IMR-90 (cell line): ENCODE results near the gene PGPEP1. TPM values are rescaled to one million over a fixed set of nuclear protein-coding genes. Genes with fewer than 3 reads are reported as not detected.

ENCODE experiments used
- ATAC-seq: fragments of 200-7000 bp; cut with Tn5 transposase; 2 replicates; pipeline ENCODE4 v1.9.1; 2020; ENCODE audit warnings: low read depth, mild to moderate bottlenecking, moderate library complexity
- BruUV-seq: library from RNA; stranded (reverse); fragments of 400-500 nt; replicated peaks from 2 replicates; lab custom pipeline; 2021; lab: Mats Ljungman, UMichigan
- CTCF ChIA-PET: fragments of 300-600 bp; formaldehyde crosslinking; extraction: SDS; loops from one replicate; lab custom pipeline; 2021; ENCODE audit warnings: antibody characterized with exemption; lab: Yijun Ruan, JAX
- POLR2A ChIA-PET: fragments of 300-600 bp; sonication (Branson Sonifier 250); formaldehyde crosslinking; loops from one replicate; lab custom pipeline; 2022; ENCODE audit warnings: antibody characterized with exemption; ENCODE audit not compliant: unreplicated experiment; lab: Charles Lee
- DNase-seq: peaks from one replicate; pipeline ENCODE4 v3.0.0; 2013
- H2AFZ ChIP-seq: replicated peaks from 2 replicates; pipeline ENCODE3; 2013; ENCODE audit warnings: low read length, mild to moderate bottlenecking; ENCODE audit not compliant: poor library complexity
- H2AK5ac ChIP-seq: 2 replicates; pipeline ENCODE4 v1.6.1; 2013; ENCODE audit warnings: low read depth, low read length, inconsistent platforms
- H2AK9ac ChIP-seq: replicated peaks from 2 replicates; pipeline ENCODE3; 2013; ENCODE audit warnings: mild to moderate bottlenecking, low read depth, low read length, moderate library complexity; ENCODE audit not compliant: poor library complexity
- H2BK120ac ChIP-seq: 2 replicates; pipeline ENCODE4 v1.6.1; 2013; ENCODE audit warnings: low read depth, low read length, inconsistent platforms
- H2BK15ac ChIP-seq: 3 replicates; pipeline ENCODE4 v1.6.1; 2013; ENCODE audit warnings: low read depth, low read length, inconsistent platforms
- H2BK20ac ChIP-seq: 2 replicates; pipeline ENCODE4 v1.6.1; 2013; ENCODE audit warnings: low read depth, mild to moderate bottlenecking, inconsistent platforms, low read length, moderate library complexity
- H2BK5ac ChIP-seq: 2 replicates; pipeline ENCODE4 v1.6.1; 2013; ENCODE audit warnings: mild to moderate bottlenecking, low read depth, low read length, inconsistent platforms; ENCODE audit not compliant: poor library complexity, severe bottlenecking
- H3K14ac ChIP-seq: replicated peaks from 2 replicates; pipeline ENCODE4 v1.6.1; 2013; ENCODE audit warnings: low read depth, low read length, inconsistent platforms
- H3K18ac ChIP-seq: 2 replicates; pipeline ENCODE4 v1.6.1; 2013; ENCODE audit warnings: low read depth, low read length, control low read depth
- H3K23ac ChIP-seq: 2 replicates; pipeline ENCODE4 v1.6.1; 2013; ENCODE audit warnings: low read depth, low read length, inconsistent platforms
- H3K27ac ChIP-seq: 2 replicates; pipeline ENCODE4 v1.5.1; 2013; ENCODE audit warnings: mild to moderate bottlenecking, control low read depth, low read length; ENCODE audit not compliant: insufficient read depth
- H3K27me3 ChIP-seq: 2 replicates; pipeline ENCODE4 v1.6.1; 2013; ENCODE audit warnings: low read length; ENCODE audit not compliant: control insufficient read depth, insufficient read depth
- H3K36me3 ChIP-seq: 2 replicates; pipeline ENCODE4 v1.6.1; 2013; ENCODE audit warnings: low read length, mixed read lengths; ENCODE audit not compliant: control insufficient read depth, insufficient read depth
- H3K4ac ChIP-seq: 2 replicates; pipeline ENCODE4 v1.6.1; 2013; ENCODE audit warnings: low read depth, low read length, inconsistent platforms
- H3K4me1 ChIP-seq: 2 replicates; pipeline ENCODE4 v1.6.1; 2013; ENCODE audit warnings: low read length, mixed read lengths; ENCODE audit not compliant: control insufficient read depth, insufficient read depth
- H3K4me2 ChIP-seq: 2 replicates; pipeline ENCODE4 v1.6.1; 2013; ENCODE audit warnings: low read depth, mild to moderate bottlenecking, control low read depth, low read length, moderate library complexity
- H3K4me3 ChIP-seq: 2 replicates; pipeline ENCODE4 v1.5.1; 2013; ENCODE audit warnings: low read depth, mild to moderate bottlenecking, control low read depth, low read length, moderate library complexity; ENCODE audit not compliant: insufficient read depth
- H3K56ac ChIP-seq: 2 replicates; pipeline ENCODE4 v1.6.1; 2013; ENCODE audit warnings: low read length, inconsistent platforms; ENCODE audit not compliant: insufficient read depth; ENCODE audit errors: extremely low read depth
- H3K79me1 ChIP-seq, 2 experiments: 2 replicates each; pipeline ENCODE4 v1.6.1; 2013; ENCODE audit warnings: low read length in 2 of 2, inconsistent platforms in 1 of 2, low read depth in 1 of 2
- H3K9ac ChIP-seq: 2 replicates; pipeline ENCODE4 v1.6.1; 2013; ENCODE audit warnings: low read depth, low read length, control low read depth
- H3K9me1 ChIP-seq: 2 replicates; pipeline ENCODE4 v1.6.1; 2013; ENCODE audit warnings: low read length, inconsistent platforms; ENCODE audit not compliant: insufficient read depth
- H3K9me3 ChIP-seq: 2 replicates; pipeline ENCODE4 v1.6.1; 2013; ENCODE audit warnings: low read length; ENCODE audit not compliant: control insufficient read depth, insufficient read depth
- H4K20me1 ChIP-seq: 2 replicates; pipeline ENCODE4 v1.6.1; 2013; ENCODE audit warnings: low read length, inconsistent platforms; ENCODE audit not compliant: insufficient read depth
- H4K5ac ChIP-seq: 2 replicates; pipeline ENCODE4 v1.6.1; 2013; ENCODE audit warnings: mild to moderate bottlenecking, low read depth, low read length, control low read depth
- H4K8ac ChIP-seq, 2 experiments: 2 replicates each; pipeline ENCODE4 v1.6.1; 2013; ENCODE audit warnings: low read depth in 2 of 2, low read length in 2 of 2, control low read depth in 1 of 2, inconsistent platforms in 1 of 2
- H4K91ac ChIP-seq: 2 replicates; pipeline ENCODE4 v1.6.1; 2013; ENCODE audit warnings: low read depth, low read length, inconsistent platforms; ENCODE audit not compliant: insufficient read depth
- BHLHE40 ChIP-seq: fragments of 150-350 bp; IDR thresholded peaks from 2 replicates; pipeline ENCODE4 v1.6.1; 2016; ENCODE audit warnings: mild to moderate bottlenecking, low read depth, low read length
- CEBPB ChIP-seq: IDR thresholded peaks from 2 replicates; pipeline ENCODE4 v1.6.1; 2012; ENCODE audit warnings: low read depth, low read length, improper control_type of control experiment
- CHD1 ChIP-seq: IDR thresholded peaks from 2 replicates; pipeline ENCODE4 v1.6.1; 2012; ENCODE audit warnings: low read depth, low read length, improper control_type of control experiment
- CTCF ChIP-seq: conservative IDR thresholded peaks from 2 replicates; pipeline ENCODE4 v1.5.1; 2012; ENCODE audit warnings: mild to moderate bottlenecking, low read depth, low read length, improper control_type of control experiment
- ELK1 ChIP-seq: fragments of 150-350 bp; IDR thresholded peaks from 2 replicates; pipeline ENCODE4 v1.6.1; 2016; ENCODE audit warnings: low read depth, mild to moderate bottlenecking, low read length, moderate library complexity, borderline replicate concordance
- FOS ChIP-seq: fragments of 150-350 bp; IDR thresholded peaks from 2 replicates; pipeline ENCODE4 v1.6.1; 2016; ENCODE audit warnings: low read depth, low read length
- MAFK ChIP-seq: IDR thresholded peaks from 2 replicates; pipeline ENCODE4 v1.6.1; 2012; ENCODE audit warnings: low read depth, low read length, improper control_type of control experiment
- MAZ ChIP-seq: IDR thresholded peaks from 2 replicates; pipeline ENCODE4 v1.6.1; 2012; ENCODE audit warnings: low read depth, mild to moderate bottlenecking, low read length, improper control_type of control experiment, moderate library complexity, borderline replicate concordance
- MXI1 ChIP-seq: IDR thresholded peaks from 2 replicates; pipeline ENCODE4 v1.6.1; 2012; ENCODE audit warnings: low read depth, mild to moderate bottlenecking, low read length, moderate library complexity, borderline replicate concordance
- NFE2L2 ChIP-seq: fragments of 150-350 bp; IDR thresholded peaks from 2 replicates; pipeline ENCODE4 v1.6.1; 2016; ENCODE audit warnings: low read depth, mild to moderate bottlenecking, low read length
- POLR2A ChIP-seq: IDR thresholded peaks from 2 replicates; pipeline ENCODE4 v1.6.1; 2012; ENCODE audit warnings: mild to moderate bottlenecking, low read depth, low read length
- RAD21 ChIP-seq: IDR thresholded peaks from 2 replicates; pipeline ENCODE4 v1.6.1; 2012; ENCODE audit warnings: low read length, improper control_type of control experiment
- RCOR1 ChIP-seq: IDR thresholded peaks from 2 replicates; pipeline ENCODE4 v1.6.1; 2012; ENCODE audit warnings: mild to moderate bottlenecking, low read length, improper control_type of control experiment; ENCODE audit not compliant: insufficient replicate concordance
- RFX5 ChIP-seq: IDR thresholded peaks from 2 replicates; pipeline ENCODE4 v1.8.0; 2012; ENCODE audit warnings: low read depth, mild to moderate bottlenecking, low read length, moderate library complexity
- USF2 ChIP-seq: fragments of 150-350 bp; IDR thresholded peaks from 2 replicates; pipeline ENCODE4 v1.6.1; 2017; ENCODE audit warnings: mild to moderate bottlenecking, antibody characterized with exemption, low read length, low read depth
- WGBS, 2 experiments: methylation state at CpG; one replicate each; pipeline versions ENCODE4 v1.1.5 to v1.1.7; 2013; ENCODE audit warnings: missing lambda C conversion rate in 2 of 2; ENCODE audit not compliant: insufficient read length in 1 of 2; ENCODE audit errors: extremely low coverage in 2 of 2; 5-methylcytosine and 5-hydroxymethylcytosine counted together
- dilution Hi-C: fragments of 300-500 bp; cut with HindIII; formaldehyde crosslinking; loops from one replicate; pipeline ENCODE4 v1.14.3; 2018; ENCODE audit warnings: low sequenced_read_pairs; ENCODE audit not compliant: unreplicated experiment
- in situ Hi-C: fragments of 300-500 bp; cut with MboI; formaldehyde crosslinking; loops from 3 replicates; pipeline ENCODE4 v1.14.3; 2019; ENCODE audit warnings: low sequenced_read_pairs, inconsistent platforms, mixed read lengths
- intact Hi-C: fragments of 100-400 bp; cut with micrococcal nuclease; formaldehyde crosslinking; loops from 2 replicates; pipeline ENCODE4 v1.10.0; 2022
- polyA plus RNA-seq, 3 experiments: library from polyadenylated mRNA; depleted of rRNA; stranded (reverse); fragments of >200 nt; gene quantifications; 2 replicates each; pipeline ENCODE4 v1.2.3, GENCODE V29; 2012; ENCODE audit warnings: low replicate concordance in 1 of 3
- total RNA-seq: library from RNA; depleted of rRNA; stranded (reverse); fragments of >200 nt; gene quantifications from 2 replicates; pipeline ENCODE4 v1.2.3, GENCODE V29; 2012

The PGPEP1 gene
- total and polyA plus RNA-seq, 2 of the 4 experiments (the other 2 are of a cell fraction), result 11.8 to 14.3 TPM

GRCh38 chr19:18368504-18369222 is 28.3 kb downstream of the PGPEP1 start:
- Histone ChIP-seq H4K8ac (peak overlapping the region in 1 of 2 experiments; percentile 28; a peak in 1 of 4 replicates), H3K27me3 (no peaks in the 10 kb centered on the region), H2BK5ac (peak overlapping the region; percentile 19), H4K91ac (peak overlapping the region; percentile 51), H4K20me1 (no peaks in the 10 kb centered on the region), H3K9me3 (no peaks in the 10 kb centered on the region), H3K4ac (peak overlapping the region; percentile 73), H3K23ac (no peak overlapping the region; the same call in 1 of the 2 replicates), H3K4me3 (no peak overlapping the region), H3K9ac (no peak overlapping the region), H2AK9ac (peak overlapping the region; percentile 63), H3K9me1 (peaks cover 16% of the 10 kb centered on the region), H3K4me2 (no peak overlapping the region), H3K14ac (no peak overlapping the region), H2BK20ac (peak overlapping the region; percentile 73), H2BK15ac (peak overlapping the region; percentile 88; the same call in 1 of the 3 replicates), H2BK120ac (peak overlapping the region; percentile 79), H2AK5ac (peak overlapping the region; percentile 69; the same call in 1 of the 2 replicates), H2AFZ (no peak overlapping the region), H3K4me1 (peaks cover 12% of the 10 kb centered on the region), H3K27ac (no peak overlapping the region), H3K18ac (no peak overlapping the region; the same call in 1 of the 2 replicates), H3K56ac (no peak overlapping the region), H3K79me1 (peaks cover 0 to 31% of the 10 kb centered on the region in 2 experiments; a peak in 2 of 4 replicates), H4K5ac (no peak overlapping the region), H3K36me3 (peaks cover 6% of the 10 kb centered on the region; the same call in 1 of the 2 replicates)
- ATAC-seq (no peak), DNase-seq (no peak)
- intact Hi-C loops, result no loop called here
- POLR2A ChIA-PET, result no interaction called here
- in situ Hi-C loops, result no loop called here
- 78% methylated on average over 7 of the region's 15 CpGs; no CpG with 5 or more reads in 1 of the 2 experiments for WGBS, 2 experiments
- CTCF ChIA-PET, result interaction anchor here (0.6 kb wide), 1 partner anchor 90 kb away, joined by 3 read pairs; no protein-coding TSS in a partner anchor
- BruUV-seq, result no TSS peak
- dilution Hi-C loops, result no loop called here
- TF ChIP-seq RAD21 (no peak), POLR2A (no peak), FOS (no peak), USF2 (no peak), MXI1 (no peak), MAZ (no peak), CHD1 (no peak), RFX5 (no peak), ELK1 (no peak), CTCF (no peak), MAFK (no peak), BHLHE40 (no peak), CEBPB (no peak), NFE2L2 (no peak), RCOR1 (no peak)
